Lower lobe of right lung (tissue), 2 donors: Measurements from ENCODE around the gene C13orf46. TPM values are rescaled to one million over a fixed set of nuclear protein-coding genes. Genes with fewer than 3 reads are reported as not detected.

Source experiments
- ATAC-seq, 2 donors: fragments of 200-7000 bp; cut with Tn5 transposase; one replicate each; pipeline ENCODE4 v1.9.1; 2020 to 2022; ENCODE audit warnings: mild to moderate bottlenecking in 2 of 2, moderate library complexity in 2 of 2
- DNase-seq: peaks from one replicate; pipeline ENCODE4 v3.0.0-alpha.2; 2020
- H3K27ac ChIP-seq: fragments of 200-600 bp; one replicate; pipeline ENCODE4 v1.8.0; 2022
- H3K27me3 ChIP-seq: fragments of 200-600 bp; one replicate; pipeline ENCODE4 v1.8.0; 2022; ENCODE audit warnings: low read depth
- H3K36me3 ChIP-seq: fragments of 200-600 bp; one replicate; pipeline ENCODE4 v1.8.0; 2022; ENCODE audit warnings: mild to moderate bottlenecking
- H3K4me1 ChIP-seq: fragments of 200-600 bp; one replicate; pipeline ENCODE4 v1.8.0; 2022
- H3K4me3 ChIP-seq: fragments of 200-600 bp; one replicate; pipeline ENCODE4 v1.8.0; 2022; ENCODE audit warnings: mild to moderate bottlenecking
- H3K9me3 ChIP-seq: fragments of 200-600 bp; one replicate; pipeline ENCODE4 v1.8.0; 2022
- intact Hi-C: fragments of 100-400 bp; cut with DNase I; formaldehyde crosslinking; loops from one replicate; pipeline ENCODE4 v1.11.0; 2022
- total RNA-seq: library from RNA; stranded (reverse); fragmentation: NEBNext Ultra II Directional; extraction: Animal tissue kit (Norgen Biotek cat#: 25700); gene quantifications from one replicate; pipeline ENCODE4 v1.2.1, GENCODE V29; 2021
- TF ChIP-seq, protein P1 (sequence below): fragments of 200-600 bp; IDR thresholded peaks from one replicate; pipeline ENCODE4 v1.8.0; 2022; ENCODE audit warnings: antibody characterized with exemption, mild to moderate bottlenecking
- donor health status: DM: no; HTN: yes; CAD: no; lungs with severe emphysema.

The C13orf46 gene
- total RNA-seq, 1 donor from 2014 or later, result 14.0 TPM

DNA sequence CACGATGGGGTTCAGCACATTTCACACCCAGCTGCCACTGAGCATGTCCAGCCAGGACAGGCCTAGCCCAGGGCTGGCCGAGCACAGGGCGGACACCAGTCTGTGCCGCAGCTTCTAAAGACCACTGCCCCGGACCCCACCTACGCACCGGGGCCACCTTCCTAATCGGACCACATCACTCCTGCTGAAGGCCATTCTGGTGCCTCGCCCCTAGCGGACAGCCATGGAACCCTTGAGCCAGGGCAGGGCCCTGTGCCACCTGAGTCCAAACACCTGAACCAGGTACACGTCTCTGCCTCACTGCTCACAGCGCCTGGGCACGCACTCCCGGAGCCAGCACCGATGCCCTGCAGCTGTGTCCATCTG, 8.4 kb upstream of the C13orf46 start:
- H3K27ac ChIP-seq, result no peak overlapping the region
- no peak for ATAC-seq
- no peaks in the 10 kb centered on the region for H3K9me3 ChIP-seq
- no peaks in the 10 kb centered on the region for H3K27me3 ChIP-seq
- peaks cover 2% of the 10 kb centered on the region for H3K4me1 ChIP-seq
- DNase-seq, result peak; percentile 35
- H3K36me3 ChIP-seq, result peaks cover 46% of the 10 kb centered on the region
- TF ChIP-seq, protein P1, sequence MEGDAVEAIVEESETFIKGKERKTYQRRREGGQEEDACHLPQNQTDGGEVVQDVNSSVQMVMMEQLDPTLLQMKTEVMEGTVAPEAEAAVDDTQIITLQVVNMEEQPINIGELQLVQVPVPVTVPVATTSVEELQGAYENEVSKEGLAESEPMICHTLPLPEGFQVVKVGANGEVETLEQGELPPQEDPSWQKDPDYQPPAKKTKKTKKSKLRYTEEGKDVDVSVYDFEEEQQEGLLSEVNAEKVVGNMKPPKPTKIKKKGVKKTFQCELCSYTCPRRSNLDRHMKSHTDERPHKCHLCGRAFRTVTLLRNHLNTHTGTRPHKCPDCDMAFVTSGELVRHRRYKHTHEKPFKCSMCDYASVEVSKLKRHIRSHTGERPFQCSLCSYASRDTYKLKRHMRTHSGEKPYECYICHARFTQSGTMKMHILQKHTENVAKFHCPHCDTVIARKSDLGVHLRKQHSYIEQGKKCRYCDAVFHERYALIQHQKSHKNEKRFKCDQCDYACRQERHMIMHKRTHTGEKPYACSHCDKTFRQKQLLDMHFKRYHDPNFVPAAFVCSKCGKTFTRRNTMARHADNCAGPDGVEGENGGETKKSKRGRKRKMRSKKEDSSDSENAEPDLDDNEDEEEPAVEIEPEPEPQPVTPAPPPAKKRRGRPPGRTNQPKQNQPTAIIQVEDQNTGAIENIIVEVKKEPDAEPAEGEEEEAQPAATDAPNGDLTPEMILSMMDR, result no peak
- no peak overlapping the region for H3K4me3 ChIP-seq
- intact Hi-C loops, result no loop called here

DNA sequence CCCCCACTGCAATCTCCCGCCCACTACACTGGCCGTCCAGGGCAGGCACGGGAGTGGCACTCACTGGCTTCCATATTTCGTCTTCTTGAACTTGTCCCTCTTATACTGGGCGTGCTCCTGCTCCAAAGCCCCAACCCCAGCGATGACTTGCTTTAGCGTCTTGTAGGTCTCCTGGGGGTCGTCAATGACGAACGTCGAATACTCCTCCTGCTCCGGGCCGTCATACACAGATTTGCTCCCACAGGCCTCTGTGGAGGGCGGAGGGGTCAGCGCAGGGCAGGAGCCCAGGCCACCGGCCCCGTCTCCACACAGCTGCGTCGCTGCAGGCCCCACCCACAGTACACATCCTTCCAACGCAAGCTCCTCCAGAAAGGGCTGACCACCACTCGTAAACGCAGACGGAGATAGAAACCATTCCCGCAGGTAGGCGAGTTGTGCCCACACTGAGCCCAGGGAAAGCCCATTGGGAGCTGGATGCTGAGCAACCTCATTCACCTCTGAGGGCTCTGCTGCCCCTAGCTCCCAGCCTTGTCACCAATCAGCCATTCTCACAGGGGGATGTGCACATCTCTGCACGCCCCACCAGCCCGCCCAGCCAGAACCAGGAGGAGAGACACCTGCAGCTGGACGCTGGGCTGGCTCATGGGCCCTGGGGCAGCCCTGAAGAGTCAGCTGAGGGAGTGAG, 7.9 kb upstream of the C13orf46 start:
- DNase-seq, result no peak
- intact Hi-C loops, result no loop called here
- Histone ChIP-seq H3K9me3 (no peaks in the 10 kb centered on the region), H3K27me3 (no peaks in the 10 kb centered on the region), H3K4me1 (peaks cover 7% of the 10 kb centered on the region), H3K27ac (peak overlapping the region; percentile 46), H3K36me3 (peaks cover 50% of the 10 kb centered on the region), H3K4me3 (no peak overlapping the region)
- TF ChIP-seq, protein P1, result no peak
- ATAC-seq, result no peak

DNA sequence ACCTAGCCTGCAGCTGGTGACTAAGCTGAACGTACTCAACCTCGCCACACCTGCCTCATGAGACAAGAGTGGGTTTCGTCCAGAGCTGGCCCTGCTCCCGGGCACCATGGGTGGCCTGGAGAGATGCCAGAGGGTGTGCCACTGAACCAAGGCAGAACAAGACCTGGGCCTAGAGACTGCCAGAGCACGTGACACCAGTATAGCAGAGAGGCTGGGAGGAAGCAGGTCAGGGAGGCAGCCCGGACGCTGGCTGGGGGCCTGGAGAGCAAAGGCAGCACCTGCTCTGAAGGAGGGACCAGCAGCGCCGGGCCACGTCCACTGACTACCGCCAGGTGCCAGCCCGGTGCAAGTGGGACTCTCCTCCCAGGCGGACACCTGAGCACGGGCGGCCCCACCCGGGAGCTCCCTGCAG, 7.3 kb upstream of the C13orf46 start:
- intact Hi-C loops, result no loop called here
- DNase-seq, result peak; percentile 90
- H3K27me3 ChIP-seq, result no peaks in the 10 kb centered on the region
- H3K27ac ChIP-seq, result peak overlapping the region; percentile 46
- no peak overlapping the region for H3K4me3 ChIP-seq
- peaks cover 50% of the 10 kb centered on the region for H3K36me3 ChIP-seq
- TF ChIP-seq, protein P1, result no peak
- H3K9me3 ChIP-seq, result no peaks in the 10 kb centered on the region
- ATAC-seq, result peak; percentile 94 to 95
- peaks cover 10% of the 10 kb centered on the region for H3K4me1 ChIP-seq

DNA sequence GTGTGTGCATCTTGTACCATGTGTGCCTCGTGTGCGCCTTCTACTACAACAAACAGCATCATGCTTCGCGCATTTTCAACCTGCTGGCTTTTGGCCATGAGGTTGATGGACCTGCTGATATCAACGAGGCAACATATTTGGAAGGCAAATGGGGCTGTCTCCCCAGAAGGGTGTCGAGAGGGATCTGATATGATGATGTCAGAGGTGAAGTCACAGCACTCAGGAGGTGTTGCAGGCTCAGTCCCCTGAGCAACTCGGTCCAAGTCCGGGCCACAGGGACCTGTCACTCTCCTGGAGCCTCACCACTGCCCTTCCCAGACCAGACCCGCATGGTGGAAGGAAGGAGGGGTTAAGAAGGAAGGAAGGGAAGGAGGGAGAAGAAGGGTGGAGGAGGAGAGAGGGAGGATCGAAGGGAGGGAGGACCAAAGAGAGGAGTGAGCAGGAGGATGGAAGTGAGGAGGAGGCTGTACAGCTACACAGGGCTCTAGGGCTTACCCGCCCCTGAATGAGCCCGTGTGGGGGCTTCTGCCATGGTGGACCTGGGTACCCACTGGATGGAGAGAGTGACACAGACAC, 6.7 kb upstream of the C13orf46 start:
- no peak overlapping the region for H3K4me3 ChIP-seq
- intact Hi-C loops, result no loop called here
- H3K36me3 ChIP-seq, result peaks cover 53% of the 10 kb centered on the region
- DNase-seq, result peak; percentile 28
- TF ChIP-seq, protein P1, result no peak
- no peaks in the 10 kb centered on the region for H3K9me3 ChIP-seq
- H3K4me1 ChIP-seq, result peaks cover 10% of the 10 kb centered on the region
- no peak for ATAC-seq
- H3K27me3 ChIP-seq, result no peaks in the 10 kb centered on the region
- no peak overlapping the region for H3K27ac ChIP-seq

DNA sequence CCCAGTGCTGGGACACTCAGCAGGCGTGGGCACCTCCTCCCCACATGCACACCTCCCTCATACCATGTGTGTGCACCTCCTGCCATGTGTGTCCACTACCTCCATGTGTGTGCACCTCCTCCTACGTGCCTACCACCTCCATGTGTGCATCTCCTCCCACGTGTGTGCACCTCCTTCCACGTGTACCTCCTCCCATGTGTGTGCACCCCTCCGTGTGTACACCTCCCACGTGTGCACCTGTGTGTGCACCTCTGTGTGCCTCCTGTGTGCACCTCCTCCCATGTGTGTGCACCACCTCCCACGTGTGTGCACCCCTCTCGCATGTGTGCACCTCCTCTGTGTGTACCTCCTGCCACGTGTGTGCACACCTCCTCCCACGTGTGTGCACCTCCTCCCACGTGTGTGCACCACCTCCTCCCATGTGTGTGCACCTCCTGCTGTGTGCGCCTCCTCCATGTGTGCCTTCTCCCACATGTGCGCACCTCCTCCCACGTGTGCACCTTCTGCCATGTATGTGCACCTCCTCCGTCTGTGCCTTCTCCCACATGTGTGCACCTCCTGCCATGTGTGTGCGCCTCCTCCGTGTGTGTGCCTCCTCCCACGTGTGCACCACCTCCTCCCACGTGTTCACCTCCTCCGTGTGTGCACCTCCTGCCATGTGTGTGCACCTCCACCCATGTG, 6.1 kb upstream of the C13orf46 start:
- Histone ChIP-seq H3K9me3 (no peaks in the 10 kb centered on the region), H3K36me3 (peaks cover 57% of the 10 kb centered on the region), H3K4me1 (peaks cover 10% of the 10 kb centered on the region), H3K27me3 (no peaks in the 10 kb centered on the region), H3K4me3 (no peak overlapping the region), H3K27ac (no peak overlapping the region)
- DNase-seq (peak; percentile 35), ATAC-seq (no peak)
- TF ChIP-seq, protein P1, result no peak
- intact Hi-C loops, result no loop called here
